GM19193 (cell line): ENCODE results near the gene PCSK6.

Experiments used
- POLR2A ChIP-seq: IDR thresholded peaks from 4 replicates; pipeline ENCODE4 v1.6.1; 2011; ENCODE audit not compliant: insufficient read depth, insufficient read length; ENCODE audit errors: extremely low read depth

Gene PCSK6

DNA sequence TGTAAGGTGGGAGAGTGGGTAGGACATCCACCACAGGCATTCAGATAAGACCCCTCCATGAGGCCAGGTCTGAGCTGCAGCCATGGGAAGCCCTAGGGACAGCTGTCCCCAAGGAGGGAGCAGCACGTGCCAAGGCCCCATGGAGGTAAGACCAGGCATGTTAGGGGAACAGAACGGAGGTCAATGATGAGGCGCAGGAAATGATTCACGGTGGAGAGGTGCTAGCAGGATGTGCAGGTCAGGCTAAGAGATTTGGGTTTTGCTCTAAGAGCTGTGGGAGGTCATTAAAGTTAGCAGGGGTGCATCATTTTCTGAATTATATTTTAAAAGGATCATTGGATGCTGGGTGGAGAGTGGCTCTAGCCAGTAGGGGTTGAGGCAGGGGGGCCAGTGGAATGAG lies 128.1 kb downstream of the PCSK6 start:
- no peak for TF ChIP-seq POLR2A

DNA sequence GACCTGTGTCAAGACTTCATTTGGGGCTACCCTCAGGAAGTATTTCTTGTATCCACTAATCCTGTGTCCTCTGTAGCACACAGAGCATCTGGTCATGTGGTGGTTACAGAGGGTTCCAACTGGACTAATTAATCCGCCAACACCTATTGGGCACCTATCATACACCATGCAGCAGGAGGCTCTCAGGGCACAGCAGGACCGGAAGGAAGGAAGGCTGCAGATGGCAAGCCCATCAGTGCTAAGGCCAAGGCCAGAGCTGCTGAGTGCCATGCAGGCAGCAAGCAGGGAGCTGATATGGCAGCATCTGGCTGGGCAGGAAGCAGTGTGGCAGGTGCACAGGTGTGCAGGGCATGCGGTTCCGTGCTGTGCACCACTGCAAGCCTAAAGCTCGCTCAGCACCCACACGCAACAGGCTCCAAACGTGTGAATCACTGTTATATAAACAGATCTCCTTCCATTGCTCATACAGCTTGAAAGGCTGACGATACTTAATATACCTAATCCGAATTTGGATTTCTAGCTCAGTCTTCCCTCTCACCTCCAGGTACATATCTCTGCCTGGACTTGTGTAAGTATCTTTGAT lies 130.1 kb downstream of the PCSK6 start:
- TF ChIP-seq POLR2A, result no peak

DNA sequence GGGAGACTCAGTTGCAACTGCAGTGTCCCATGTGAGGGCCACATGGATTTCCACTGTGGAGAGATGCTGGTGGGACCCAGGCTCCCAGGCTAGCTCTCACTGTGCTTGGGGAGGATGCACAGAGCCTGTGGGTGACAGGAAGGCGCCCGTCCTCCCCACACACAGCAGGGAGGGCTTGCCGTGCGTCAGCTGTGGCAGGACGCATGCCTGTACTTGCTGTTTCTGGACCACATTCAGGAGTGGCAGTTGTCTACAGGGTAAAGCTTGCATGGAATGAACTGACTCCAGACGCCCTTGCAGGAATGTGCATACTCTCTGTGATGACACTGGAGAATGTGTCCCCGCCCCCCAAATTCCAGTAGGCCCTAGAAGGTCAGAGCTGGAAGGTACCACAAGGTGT lies 130.6 kb downstream of the PCSK6 start:
- no peak for TF ChIP-seq POLR2A

DNA sequence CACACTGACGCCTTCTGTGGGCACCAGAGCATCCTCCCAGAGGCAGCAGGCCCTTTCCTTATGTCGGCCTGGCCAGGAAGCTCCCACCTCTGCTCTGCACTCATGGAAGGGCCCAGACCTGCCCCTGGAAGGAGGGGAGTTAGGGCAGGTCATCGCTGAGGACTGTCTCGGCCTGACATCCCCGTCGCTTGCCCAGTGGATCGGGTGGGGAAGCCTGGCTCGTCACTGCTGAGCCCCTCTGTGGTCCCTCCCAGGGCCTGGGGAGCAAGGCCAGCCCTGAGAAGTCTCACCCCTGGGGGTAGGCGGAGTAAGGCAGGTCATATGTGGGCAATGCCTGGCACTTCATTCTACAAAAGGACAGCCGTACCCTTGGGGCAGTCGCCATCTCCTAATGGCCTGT lies 131.6 kb downstream of the PCSK6 start:
- TF ChIP-seq POLR2A, result no peak

DNA sequence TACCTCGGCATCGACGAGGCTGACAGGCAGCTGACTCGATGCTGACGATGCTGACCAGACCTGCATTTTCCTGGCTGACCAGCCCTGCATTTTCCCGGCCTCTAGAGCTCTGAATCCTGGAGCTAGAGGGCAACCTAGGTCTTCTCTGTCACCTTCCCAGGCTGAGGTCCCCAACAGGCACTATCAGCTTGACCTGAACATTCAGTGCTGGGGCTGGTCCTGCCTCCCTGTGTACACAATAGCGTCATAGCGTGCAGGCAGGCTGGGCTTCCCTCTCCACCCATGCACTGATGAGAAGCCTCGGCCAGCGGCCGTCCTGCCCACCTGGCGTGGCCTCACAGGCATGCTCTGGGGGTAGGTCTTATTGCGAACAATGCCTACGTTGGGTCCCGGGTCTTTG lies 132.2 kb downstream of the PCSK6 start:
- no peak for TF ChIP-seq POLR2A

DNA sequence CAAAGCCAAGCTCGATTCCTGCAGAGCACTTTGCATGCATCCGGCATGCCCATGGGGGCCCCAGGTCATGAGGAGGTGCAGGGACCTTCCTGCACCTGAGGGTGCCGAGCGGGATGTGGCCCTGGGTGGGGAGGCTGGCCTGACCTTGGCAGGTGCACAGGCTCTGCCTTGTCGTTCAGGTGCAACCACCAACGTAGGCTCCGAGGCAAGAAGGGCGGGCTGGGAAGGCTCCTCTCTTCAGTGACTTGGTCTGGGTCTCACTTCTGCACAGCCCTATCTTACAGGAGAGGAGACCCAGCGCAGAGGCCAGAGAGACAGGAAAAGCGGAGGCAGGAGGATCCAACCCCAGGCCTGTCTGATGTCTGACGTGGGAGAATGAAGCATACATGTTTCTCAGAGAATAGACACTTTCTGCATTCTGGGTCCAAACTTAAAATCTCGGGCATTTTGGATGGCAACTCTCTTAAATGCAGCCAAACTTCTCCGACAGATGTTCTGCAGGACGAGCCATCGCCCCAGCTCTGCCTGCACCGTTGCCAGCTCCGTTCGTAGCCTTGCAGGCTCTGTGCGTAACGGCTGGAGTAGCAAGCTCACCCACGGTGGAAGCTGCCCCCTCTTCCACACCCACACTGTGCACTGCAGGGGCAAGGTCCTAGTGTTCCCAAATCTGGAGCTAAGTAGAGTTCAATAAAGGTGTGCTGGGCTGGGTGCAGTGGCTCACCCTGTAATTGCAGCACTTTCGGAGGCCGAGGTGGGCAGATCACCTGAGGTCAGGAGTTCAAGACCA lies 133.6 kb downstream of the PCSK6 start:
- no peak for TF ChIP-seq POLR2A

DNA sequence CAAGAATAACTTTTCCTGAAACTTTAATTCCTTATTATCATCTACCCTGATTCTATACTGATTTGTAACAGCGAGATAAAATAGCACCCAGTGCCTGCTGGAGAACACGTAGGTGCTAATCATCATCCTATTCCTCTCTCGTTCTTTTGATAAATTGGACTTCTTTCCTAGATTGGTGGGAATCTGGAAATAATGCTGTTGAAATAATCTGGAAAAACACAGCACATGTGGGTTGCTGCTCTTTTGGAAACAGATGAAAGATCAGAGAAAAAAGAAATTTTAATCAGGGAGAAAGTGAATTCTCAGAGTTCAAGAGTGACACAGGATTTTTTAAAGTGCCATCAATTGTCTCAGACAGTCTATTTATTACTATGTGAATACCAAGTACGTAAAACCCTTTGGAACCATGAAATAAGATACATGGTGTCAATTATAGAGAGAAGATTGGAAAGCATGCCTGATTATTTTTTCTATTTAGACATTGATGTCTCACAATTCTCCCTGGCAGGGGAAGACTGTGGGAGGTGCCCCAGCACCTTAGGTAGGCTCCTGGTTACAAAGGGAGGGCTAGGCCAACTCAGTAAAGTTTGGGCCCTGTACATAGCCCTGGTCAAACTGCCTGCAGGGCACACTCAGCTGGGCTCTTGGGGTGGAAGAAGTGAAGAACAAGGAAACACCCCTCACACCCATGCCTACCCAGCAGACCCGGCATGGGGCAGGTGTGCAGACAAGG lies 134.4 kb downstream of the PCSK6 start:
- no peak for TF ChIP-seq POLR2A

DNA sequence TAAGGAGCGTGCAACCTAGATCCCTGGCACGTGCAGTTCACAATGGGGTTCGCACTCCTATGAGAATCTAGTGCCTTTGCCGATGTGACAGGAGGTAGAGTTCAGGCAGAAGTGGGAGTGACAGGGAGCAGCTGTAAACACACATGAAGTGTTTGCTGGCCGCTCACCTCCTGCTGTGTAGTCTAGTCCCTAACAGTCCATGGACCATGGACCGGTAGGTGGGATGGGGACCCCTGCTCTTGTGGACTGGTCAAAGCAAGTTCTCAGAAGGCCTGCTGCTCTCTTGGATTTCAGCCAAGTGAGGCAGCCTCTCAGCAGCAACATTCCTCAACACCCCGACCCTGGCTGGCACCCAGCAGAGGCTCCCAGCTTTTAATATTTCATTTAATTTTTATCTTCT lies 136.3 kb downstream of the PCSK6 start:
- TF ChIP-seq POLR2A, result no peak

DNA sequence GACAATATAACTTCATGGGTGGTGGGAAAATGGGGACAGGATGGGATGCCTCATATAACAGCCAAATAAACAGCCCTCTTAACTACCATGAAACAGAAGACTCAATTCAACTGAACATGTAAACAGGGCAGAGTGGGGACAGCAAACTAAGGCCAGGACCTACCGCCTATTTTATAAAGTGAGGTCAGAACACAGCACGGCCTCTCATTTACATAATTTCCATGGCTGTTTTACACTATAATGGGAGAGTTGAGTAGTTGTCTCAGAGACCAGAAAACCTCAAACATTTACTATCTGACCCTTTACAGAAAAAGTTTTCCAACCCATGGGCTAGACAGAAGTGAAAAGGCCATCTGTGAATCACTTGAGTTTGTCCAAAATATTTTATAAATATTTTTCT lies 137.8 kb downstream of the PCSK6 start:
- no peak for TF ChIP-seq POLR2A

DNA sequence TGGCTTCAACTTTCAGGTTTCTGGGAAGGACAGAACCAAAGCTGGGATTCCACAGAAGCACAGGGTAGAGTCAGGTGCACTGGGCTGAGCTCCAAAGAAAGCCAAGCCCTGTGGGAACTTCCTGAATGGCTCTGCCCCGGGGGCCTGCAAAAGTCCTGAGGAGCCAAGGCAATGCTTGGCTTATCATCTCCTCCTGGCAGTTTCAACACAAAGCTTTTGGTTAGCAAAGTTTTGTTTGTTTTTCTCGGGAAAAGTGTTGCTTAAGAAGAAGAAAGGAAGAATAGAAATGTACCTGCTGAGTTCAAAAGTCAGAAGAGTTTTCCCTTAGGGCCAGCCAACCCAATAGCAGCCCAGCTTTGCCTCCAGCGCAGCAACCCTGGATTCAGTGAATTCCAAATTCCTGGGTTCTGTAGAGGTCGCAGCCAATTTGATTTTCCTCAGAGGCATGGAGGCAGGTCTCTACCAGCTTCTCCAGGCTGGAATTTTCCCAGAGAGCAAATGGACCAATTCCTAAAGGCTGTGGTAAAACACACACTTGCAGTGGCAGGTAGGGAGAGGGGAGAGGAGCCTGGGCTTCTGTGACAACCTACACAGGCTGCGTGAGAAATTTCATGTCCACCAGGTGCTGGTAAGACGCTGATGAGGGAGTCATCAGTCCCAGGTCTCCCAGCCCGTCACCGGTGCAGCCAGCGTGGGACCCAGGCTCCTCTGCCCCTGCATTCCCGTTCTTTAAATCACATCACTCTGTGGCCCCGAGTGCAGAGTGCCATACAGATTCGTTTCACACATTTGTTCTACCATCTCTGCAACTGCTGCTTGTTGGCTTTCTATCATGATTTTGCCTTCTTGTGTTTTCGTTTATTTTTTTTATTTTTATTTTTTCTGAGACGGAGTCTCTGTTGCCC lies 140.2 kb downstream of the PCSK6 start:
- no peak for TF ChIP-seq POLR2A

DNA sequence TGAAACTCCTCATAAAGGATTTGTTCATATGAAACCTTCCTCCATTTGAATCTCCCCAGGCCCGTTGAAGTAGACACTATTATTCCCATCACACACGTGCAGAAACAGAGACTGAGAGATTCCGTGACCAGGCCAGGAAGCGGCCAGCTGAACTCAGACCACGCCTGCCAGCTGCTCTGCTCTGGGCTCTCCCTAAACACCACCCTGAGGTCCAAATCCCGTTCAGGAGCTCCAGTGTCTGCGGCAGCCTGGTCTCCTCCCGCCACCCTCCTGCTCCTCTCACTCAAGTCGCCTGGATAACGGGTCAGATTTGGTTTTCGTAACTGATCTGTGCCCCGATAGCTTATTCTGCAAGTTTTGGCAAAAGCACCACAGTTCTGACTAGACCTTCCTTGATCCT lies 140.9 kb downstream of the PCSK6 start:
- TF ChIP-seq POLR2A, result no peak

DNA sequence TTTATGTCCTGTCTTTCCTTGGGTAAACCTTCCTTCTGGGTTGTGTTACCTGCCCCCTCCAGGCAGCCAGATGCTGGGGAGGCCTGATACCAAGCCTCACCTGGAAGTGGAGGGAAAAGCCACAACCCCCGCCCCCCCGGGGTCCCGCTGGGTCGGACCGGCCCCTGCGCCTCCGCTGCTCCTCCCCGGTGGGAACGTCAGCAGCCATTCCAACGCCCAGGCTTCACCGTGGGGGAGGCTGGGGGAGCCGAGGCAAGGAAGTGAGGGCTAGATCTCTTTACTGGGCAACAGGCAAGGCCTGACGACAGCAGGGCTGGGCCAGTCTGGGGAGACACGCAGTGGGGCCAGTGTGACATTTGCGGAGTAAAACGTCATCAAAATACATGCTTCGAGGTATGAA lies 141.5 kb downstream of the PCSK6 start:
- no peak for TF ChIP-seq POLR2A

DNA sequence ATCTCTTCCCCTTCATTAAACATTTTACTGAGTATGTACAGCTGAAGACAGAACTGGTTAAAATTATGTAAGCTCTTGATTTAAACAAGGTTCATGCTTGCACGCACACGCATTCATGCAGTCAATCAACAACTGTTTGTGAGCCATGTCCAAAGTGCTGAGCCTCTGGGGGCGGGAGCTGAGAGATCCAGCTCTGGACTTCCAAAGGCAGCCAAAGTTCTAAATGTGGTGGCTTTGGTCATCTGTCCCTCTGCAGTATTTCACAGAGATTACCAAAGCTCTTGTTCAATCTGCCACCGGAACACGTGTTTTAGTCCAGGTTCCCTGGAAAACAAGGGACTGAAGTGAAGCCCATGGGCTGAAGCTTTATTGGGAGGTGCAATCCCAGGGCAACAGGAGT lies 142.1 kb downstream of the PCSK6 start:
- TF ChIP-seq POLR2A, result no peak

DNA sequence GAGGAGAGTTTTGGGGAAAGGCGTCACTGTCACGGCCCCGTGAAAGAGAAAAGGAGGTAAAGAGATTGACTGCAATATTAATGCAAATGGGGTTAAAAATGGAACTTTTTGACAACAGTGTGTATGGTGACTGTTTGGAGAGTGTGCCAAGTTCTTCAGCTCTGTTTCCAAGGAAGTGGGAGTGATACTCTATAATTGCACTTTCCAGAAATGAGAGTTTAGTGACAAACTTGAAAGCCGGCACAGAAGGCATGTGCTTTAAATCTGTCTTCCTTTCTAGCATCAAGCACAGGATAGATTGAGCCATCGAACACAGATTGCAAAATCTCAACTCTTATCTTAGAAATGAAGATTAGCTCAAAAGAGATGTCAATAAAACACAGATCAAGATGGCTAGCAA lies 142.6 kb downstream of the PCSK6 start:
- TF ChIP-seq POLR2A, result no peak

DNA sequence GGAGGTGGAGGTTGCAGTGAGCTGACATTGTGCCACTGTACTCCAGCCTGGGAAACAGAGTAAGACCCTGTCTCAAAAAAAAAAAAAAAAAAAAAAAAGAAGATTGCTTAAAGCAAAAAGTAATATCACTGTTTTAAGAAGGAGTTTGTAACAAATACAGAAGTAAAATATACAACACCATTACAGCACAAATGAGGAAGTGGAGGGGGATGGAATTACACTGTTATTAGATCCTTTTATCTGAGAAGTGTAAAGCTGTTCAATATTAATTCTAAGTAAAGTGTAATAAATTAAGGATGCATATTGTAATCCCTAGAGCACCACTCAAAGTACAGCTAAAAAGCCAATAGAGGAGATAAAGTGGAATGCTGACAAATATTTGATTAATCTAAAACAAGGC lies 147.5 kb downstream of the PCSK6 start:
- TF ChIP-seq POLR2A, result no peak

DNA sequence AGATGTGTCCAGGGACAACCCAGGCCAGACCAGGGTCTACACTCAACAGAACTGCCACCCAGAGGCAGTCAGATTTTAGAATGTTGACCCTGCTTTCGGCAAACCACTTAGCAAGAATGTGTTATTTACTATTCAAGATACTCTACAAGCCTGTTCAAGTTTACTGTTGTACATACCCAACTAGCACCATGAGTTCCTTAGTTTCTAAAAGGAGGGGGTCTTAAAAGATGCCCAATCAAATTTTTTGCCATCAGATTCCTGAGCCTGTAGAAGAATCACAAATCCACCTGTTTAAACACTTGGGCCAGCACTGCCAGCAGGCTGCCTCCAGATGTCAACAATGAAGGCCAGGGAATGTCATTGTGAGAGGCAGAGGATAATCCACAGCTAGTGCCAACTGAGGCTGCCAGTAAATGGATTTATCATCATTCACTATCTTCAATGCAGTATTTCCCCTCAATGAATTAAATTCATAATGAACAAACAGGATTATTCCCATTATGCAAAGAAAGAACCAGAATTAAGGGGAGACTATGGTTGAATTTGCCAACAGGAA lies 150.9 kb downstream of the PCSK6 start:
- no peak for TF ChIP-seq POLR2A

DNA sequence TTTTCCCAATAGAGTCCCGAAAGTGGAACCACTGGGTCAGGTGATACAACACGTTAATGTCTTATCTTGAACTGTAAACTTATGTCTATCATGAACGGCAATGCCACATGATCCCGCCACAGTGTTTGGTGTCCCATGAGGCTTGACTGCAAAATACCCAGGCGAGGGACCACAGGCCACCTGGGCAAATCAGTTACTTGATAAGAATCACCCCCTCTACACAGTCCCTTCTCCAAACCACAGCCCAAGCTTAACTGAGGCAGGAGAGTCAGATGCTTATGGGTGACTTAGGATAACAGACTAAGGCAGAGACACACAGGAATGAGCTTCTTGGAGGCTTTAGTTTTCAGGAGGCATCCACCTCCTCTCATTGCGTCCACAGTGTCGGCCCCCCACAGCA lies 151.5 kb downstream of the PCSK6 start:
- no peak for TF ChIP-seq POLR2A
